ENCODE measurements around the gene RPL10A.
"Not testable (repeated sequence)": the region's sequence is repeated elsewhere in the genome, so short reads cannot be mapped to it uniquely, and the experiment has no call there.

The RPL10A gene

DNA sequence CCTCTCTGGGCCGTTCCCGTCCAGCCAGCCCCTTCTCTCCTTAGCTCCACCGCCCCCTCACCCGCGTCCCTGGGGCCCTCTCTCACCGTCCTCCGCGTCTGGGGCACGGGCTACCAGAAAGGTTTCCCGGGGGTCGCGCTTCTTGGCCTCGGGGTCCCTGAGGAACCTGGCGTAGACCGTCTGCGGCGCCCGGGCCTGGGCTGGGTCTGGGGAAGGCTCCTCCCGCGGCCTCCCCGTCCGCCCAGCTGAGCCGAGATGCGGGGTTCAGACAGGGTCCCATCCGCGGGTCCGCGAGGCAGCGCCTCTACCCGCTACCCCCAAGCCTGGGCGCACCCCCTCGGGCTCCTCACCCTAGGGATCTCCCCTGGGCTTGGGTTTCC, 43.4 kb downstream of the RPL10A start:
- no peak for DNase-seq (ENCODE audit: low read depth in 2 of 2)

DNA sequence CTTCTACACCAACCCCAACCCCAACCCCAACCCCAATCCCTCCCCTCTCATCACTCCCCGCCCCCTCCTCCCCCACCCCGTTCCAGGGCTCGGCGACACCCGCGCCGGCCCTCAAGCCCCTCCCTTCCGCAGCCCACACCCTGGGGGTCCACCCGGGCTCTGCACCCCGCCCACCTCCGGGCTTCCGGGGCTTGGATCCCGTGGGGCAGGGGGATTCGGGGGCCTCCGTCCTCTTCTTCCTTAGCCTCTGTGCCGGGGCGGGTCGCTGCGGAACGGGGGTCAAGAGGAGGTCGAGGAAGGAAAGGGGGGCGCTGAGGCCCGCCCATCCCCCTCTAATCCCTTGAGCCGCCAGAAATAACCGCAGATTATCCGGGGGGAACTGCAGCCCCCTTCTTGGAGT, 43.8 kb downstream of the RPL10A start:
- no peak for DNase-seq (ENCODE audit: low read depth in 2 of 2)

DNA sequence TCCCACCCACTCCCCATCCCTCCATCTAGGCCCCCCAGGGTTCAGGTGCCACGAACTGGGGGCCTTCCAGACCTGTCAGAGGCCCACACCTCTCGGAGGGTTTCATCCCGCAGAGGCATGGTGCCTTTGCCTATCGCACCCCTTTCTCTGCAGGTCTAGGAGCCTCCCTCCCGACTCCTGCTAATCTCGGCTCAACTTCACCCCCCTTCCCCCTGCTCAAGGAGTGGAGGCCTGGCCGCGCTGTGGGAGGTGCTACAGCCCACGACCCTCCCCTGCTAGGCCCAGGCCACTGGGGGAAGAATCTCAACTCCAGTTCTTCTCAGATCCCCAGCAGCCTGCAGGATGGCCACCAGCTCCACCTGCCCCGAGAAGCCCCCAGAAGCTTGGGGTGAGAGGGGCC, 44.5 kb downstream of the RPL10A start, which contains the start of gene TULP1:
TSS of gene TULP1 (minus strand) at position 157 of the 400 bp plus-strand sequence. CDS start at position 119, 38 bp downstream.
- DNase-seq (ENCODE audit: low read depth in 2 of 2): no peak

DNA sequence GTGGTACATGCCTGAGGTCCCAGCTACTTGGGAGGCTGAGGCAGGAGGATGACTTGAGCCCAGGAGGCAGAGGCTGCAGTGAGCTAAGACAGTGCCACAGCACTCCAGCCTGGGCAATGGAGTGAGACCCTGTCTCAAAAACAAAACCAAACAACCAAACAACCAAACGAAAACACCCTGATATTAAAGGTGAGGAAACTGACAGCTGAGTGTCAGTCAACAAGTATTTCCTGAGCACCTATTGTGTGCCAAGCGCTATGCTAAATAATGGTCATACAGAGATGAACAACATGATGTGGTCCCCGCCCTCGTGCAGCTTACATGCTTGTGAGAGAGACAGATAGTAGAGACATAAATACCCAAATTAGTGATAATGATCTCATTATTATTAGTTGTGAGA, 46.4 kb downstream of the RPL10A start:
- no peak for DNase-seq (ENCODE audit: low read depth in 2 of 2)

DNA sequence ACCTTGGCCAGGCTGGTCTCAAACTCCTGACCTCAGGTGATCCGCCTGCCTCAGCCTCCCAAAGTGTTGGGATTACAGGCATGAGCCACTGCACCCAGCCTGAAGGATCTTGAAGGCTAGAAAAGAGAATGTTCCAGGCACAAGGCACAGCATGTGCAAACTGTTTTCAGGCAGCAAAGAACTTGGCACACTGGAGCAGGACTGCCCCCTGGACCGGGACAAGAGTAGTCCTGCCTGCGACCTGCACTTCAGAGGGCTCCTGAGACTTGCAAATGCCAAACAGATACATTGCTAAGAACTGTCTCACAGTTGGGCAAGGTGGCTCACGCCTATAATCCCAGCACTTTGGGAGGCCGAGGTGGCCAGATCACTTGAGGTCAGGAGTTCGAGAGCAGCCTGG, 47.7 kb downstream of the RPL10A start:
- not testable (repeated sequence) for DNase-seq (ENCODE audit: low read depth in 2 of 2)

DNA sequence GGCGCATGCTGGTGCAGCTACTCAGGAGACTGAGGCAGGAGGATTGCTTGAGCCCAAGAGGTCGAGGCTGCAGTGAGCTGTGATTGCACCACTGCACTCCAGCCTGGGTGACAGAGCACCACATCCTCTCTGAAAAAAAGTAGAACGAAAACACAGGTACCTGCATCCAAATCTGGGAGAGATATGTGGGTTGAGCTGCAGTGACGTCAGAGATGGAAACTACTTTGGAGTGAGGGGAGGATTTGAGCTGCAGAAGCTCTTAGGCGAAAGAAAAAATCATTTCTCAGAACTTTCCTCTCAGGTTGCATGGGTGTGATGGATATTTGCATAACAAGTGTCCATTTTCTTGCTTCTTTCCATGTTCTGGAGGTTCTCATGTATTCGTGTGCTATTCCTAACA, 48.5 kb downstream of the RPL10A start:
- no peak for DNase-seq (ENCODE audit: low read depth in 2 of 2)

DNA sequence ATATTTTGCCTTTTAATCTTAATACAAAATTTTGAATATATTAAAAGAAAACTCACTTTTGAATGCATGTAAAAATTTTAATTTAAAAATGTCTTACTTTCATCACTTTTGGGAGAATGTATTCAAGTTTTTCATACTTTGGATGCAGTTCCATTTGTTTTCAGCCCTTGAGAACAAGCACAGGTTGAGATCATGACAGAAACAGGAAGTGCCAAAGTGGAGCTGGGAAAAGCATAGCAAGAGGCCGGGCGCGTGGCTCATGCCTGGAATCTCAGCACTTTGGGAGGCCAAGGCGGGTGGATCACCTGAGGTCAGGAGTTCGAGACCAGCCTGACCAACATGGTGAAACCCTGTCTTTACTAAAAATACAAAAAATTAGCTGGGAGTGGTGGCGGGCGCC, 49.8 kb downstream of the RPL10A start:
- DNase-seq (ENCODE audit: low read depth in 2 of 2): not testable (repeated sequence)

DNA sequence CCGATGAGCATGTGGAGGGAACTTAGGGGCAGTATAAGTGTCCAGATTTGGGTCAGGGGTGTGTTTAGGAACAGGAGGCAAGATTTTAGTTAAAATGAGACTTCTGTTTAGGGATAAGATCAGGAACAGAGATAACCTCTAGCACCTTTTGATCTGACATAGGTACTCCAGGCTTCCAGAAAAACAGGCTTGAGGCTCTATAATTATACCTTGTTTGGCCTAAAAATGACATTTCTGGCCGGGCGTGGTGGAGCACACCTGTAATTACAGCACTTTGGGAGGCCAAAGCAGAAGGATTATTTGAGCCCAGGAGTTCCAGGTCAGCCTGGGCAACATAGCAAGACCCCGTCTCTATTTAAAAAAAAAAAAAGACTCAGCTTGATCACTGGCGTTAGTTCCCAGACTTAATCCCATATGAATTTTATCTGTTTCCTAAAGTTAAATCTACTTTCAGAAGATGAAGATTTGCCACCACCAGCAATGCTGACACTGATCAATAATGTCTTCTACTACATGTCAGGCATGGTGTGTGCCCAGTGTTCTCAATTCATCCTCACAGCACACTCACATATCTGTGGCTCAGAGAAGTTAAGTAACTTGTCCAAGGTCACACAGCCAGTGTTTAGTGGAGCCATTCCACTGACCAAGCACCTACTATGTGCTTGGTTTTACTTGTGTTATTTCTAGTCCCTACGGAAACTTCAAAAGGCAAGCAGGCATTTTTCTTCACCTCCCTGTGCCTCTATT, 50.5 kb downstream of the RPL10A start:
- DNase-seq (ENCODE audit: low read depth in 2 of 2): no peak

DNA sequence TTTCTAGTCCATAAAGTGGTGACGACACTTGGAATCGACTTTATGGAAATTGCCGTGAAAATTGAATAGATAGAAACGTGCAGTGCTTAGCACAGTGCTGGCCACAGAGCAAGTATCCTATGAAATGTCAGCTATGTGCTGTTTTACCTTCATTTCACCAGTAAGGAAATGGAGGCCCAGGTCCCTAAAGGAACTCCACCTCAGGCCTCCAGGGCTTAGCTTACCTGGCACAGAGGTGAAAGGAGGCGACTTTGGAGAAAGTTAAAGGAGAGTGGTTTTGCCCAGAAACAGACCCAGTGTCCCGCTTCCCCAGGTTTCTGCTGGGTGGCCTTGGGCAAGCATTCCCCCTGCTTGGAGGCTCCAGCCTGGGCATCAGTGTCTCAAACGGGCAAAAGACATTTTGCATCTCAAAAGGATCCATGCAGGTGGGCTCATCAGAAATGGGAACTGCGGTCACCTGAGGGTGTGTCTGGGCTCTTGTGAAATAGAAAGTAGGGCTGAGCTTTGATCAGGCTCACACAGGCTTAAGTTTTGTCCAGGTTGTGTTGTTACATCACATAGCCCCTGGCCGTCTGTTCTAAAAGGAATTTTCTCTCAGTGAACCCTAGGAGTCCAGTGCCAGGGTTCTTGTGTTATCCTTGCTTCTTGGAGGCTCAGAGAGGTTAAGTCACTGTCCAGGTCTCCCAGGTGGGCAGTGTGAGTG, 51.3 kb downstream of the RPL10A start:
- no peak for DNase-seq (ENCODE audit: low read depth in 2 of 2)

All from stimulated activated CD8-positive, alpha-beta memory T cell treated with anti-CD3 and anti-CD28 coated beads, Interleukin-15, amount 100 ng/mL, for 48 hours (primary cell).